Gastroesophageal sphincter (tissue), 4 donors: ENCODE data around the gene TSSK2. TPM values are rescaled to one million over a fixed set of nuclear protein-coding genes. Genes with fewer than 3 reads are reported as not detected.
A peak's percentile ranks its signal among the peaks of the same experiment; 100 is the strongest.

Experiments
- ATAC-seq: fragments of 150-250 bp; one replicate; pipeline ENCODE4 v1.9.1; 2016; ENCODE audit warnings: mild to moderate bottlenecking, moderate library complexity
- H3K27ac ChIP-seq, 4 donors: fragments of 200-600 bp; sonication (generic) in 3 of 4; 1 replicate in 3 of 4; 2 replicates in 1 of 4; pipeline ENCODE4 v1.5.1; 2016 to 2019
- H3K27me3 ChIP-seq: fragments of 200-600 bp; sonication (generic); one replicate; pipeline ENCODE4 v1.5.1; 2019
- H3K36me3 ChIP-seq, 2 donors: fragments of 200-600 bp; sonication (generic); one replicate each; pipeline ENCODE4 v1.5.1; 2019; ENCODE audit warnings: control low read depth in 1 of 2
- H3K4me1 ChIP-seq, 3 donors: fragments of 200-600 bp; sonication (generic); 1 replicate in 2 of 3; 2 replicates in 1 of 3; pipeline ENCODE4 v1.5.1; 2016 to 2019; ENCODE audit warnings: control low read depth in 2 of 3
- H3K4me3 ChIP-seq, 2 donors: fragments of 200-600 bp; sonication (generic); one replicate each; pipeline ENCODE4 v1.5.1; 2019; ENCODE audit warnings: mild to moderate bottlenecking in 1 of 2, moderate library complexity in 1 of 2
- H3K9me3 ChIP-seq, 3 donors: fragments of 200-600 bp; sonication (generic); one replicate each; pipeline ENCODE4 v1.5.1; 2017 to 2019; ENCODE audit warnings: control low read depth in 2 of 3
- EP300 ChIP-seq: sonication (generic); formaldehyde crosslinking; IDR thresholded peaks from one replicate; pipeline ENCODE4 v1.6.1; 2017; ENCODE audit warnings: antibody characterized with exemption, mild to moderate bottlenecking
- POLR2A ChIP-seq, 2 donors: fragments of 450-650 bp; IDR thresholded peaks; one replicate each; pipeline ENCODE4 v1.6.1; 2017; ENCODE audit warnings: antibody characterized with exemption in 2 of 2, mild to moderate bottlenecking in 2 of 2, moderate library complexity in 1 of 2
- POLR2AphosphoS5 ChIP-seq: sonication (generic); formaldehyde crosslinking; IDR thresholded peaks from one replicate; pipeline ENCODE4 v1.6.1; 2017; ENCODE audit warnings: antibody characterized with exemption
- WGBS, 2 donors: methylation state at CpG; one replicate each; pipeline ENCODE4 v1.1.5; 2018; ENCODE audit warnings: low coverage in 1 of 2; 5-methylcytosine and 5-hydroxymethylcytosine counted together
- total RNA-seq, 4 donors: library from RNA; depleted of rRNA; stranded (reverse); fragments of >200 nt; gene quantifications; one replicate each; pipeline ENCODE4 v1.1.0, GENCODE V29; 2016
- TF ChIP-seq, protein P1 (sequence below), 4 experiments: fragments of 200-600 bp in 2 of 4; fragments of 450-650 bp in 2 of 4; sonication (generic) in 1 of 4; IDR thresholded peaks; one replicate each; pipeline ENCODE4 v1.5.1; 2017 to 2019; ENCODE audit warnings: antibody characterized with exemption in 4 of 4, mild to moderate bottlenecking in 2 of 4, moderate library complexity in 2 of 4

The TSSK2 gene
- total RNA-seq, 4 donors from 2014 or later: 0.13 TPM; not detected in 3

DNA sequence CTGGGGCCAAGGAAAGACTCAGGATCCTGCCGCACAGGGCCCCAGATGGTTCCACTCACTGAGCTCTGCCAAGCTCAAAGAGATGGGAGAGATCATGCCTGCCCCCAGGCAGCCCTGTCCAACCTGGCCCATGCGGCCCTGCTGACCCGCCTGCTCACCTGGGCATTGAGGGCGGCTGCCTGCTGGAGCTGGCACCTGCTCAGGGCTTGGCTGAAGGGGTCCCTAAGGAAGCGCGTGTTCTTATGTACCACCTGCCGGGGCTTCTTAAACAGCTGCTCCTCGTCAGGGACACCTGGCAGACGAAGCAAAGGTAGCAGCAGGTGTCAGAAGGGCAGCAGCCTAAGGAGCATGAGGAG, 7.9 kb downstream of the TSSK2 start:
- Histone ChIP-seq H3K36me3 (peaks cover 0 to 89% of the 10 kb centered on the region in 2 donors), H3K9me3 (no peaks in the 10 kb centered on the region), H3K4me3 (no peak overlapping the region), H3K27me3 (no peaks in the 10 kb centered on the region), H3K27ac (no peak overlapping the region), H3K4me1 (peaks cover 0 to 16% (median 8%) of the 10 kb centered on the region in 3 donors)
- ATAC-seq: no peak
- WGBS, 2 donors: no CpG with 5 or more reads among the region's 9 CpGs
- TF ChIP-seq POLR2AphosphoS5: no peak
- no peak for TF ChIP-seq POLR2A (IDR thresholded peaks at IDR 0.05)

DNA sequence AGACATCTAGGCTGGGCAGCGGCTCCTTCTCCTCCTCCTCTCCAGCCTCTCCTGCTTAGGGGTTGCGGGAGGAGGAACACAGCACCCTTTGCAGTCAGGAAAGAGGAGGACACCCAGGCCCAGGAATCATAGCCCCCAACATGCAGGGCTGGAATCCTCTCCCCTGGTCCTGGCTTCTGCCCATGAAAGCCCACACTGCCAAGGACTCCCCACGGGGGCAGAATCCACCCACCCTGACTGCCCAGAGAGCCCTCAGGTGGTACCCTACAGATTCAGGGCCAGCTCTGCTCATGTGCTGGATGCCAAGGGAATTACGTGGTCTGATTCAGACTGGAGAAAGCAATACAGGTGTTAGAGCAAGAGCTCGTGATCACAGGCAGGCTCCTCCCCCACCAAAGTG, 8.9 kb downstream of the TSSK2 start:
- Histone ChIP-seq H3K9me3 (no peaks in the 10 kb centered on the region), H3K4me3 (no peak overlapping the region), H3K36me3 (peaks cover 0 to 79% of the 10 kb centered on the region in 2 donors), H3K27me3 (no peaks in the 10 kb centered on the region), H3K27ac (no peak overlapping the region), H3K4me1 (peaks cover 0 to 21% (median 8%) of the 10 kb centered on the region in 3 donors)
- WGBS, 2 donors: 88% methylated on average over 3 of the region's 5 CpGs; no CpG with 5 or more reads in 1 of the 2 donors
- ATAC-seq: no peak
- TF ChIP-seq EP300 (no peak), POLR2AphosphoS5 (no peak), POLR2A (IDR thresholded peaks at IDR 0.05) (no peak)
- TF ChIP-seq, protein P1, sequence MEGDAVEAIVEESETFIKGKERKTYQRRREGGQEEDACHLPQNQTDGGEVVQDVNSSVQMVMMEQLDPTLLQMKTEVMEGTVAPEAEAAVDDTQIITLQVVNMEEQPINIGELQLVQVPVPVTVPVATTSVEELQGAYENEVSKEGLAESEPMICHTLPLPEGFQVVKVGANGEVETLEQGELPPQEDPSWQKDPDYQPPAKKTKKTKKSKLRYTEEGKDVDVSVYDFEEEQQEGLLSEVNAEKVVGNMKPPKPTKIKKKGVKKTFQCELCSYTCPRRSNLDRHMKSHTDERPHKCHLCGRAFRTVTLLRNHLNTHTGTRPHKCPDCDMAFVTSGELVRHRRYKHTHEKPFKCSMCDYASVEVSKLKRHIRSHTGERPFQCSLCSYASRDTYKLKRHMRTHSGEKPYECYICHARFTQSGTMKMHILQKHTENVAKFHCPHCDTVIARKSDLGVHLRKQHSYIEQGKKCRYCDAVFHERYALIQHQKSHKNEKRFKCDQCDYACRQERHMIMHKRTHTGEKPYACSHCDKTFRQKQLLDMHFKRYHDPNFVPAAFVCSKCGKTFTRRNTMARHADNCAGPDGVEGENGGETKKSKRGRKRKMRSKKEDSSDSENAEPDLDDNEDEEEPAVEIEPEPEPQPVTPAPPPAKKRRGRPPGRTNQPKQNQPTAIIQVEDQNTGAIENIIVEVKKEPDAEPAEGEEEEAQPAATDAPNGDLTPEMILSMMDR (IDR thresholded peaks at IDR 0.05): no peak

DNA sequence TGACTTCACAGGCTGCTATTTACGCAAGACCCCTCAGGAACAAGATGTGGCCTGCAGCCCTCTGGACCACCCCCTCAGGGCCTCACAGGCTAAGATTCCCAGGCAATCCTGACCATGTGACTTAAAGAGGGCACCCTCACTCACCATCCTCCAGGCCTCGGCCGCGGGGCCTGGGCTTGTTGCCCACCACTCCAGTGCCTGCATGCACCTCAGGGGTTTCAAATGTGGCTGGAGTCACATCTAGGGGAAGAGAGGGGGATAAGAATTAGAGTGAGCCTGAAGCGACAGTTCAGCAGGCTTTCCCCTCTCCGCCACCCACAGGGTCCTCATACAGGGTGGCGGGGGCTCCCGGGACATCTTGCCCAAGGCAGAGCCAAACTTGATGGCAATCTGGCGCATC, 11.3 kb downstream of the TSSK2 start:
- peaks cover 0 to 22% (median 8%) of the 10 kb centered on the region in 3 donors for H3K4me1 ChIP-seq
- no peak for ATAC-seq
- WGBS, 2 donors: 88% methylated on average over 4 of the region's 9 CpGs; no CpG with 5 or more reads in 1 of the 2 donors
- no peak overlapping the region for H3K4me3 ChIP-seq
- no peak overlapping the region for H3K27ac ChIP-seq
- H3K9me3 ChIP-seq: no peaks in the 10 kb centered on the region
- no peak for TF ChIP-seq POLR2AphosphoS5
- TF ChIP-seq POLR2A (IDR thresholded peaks at IDR 0.05): no peak
- TF ChIP-seq, protein P1 (IDR thresholded peaks at IDR 0.05): no peak
- TF ChIP-seq EP300: no peak
- peaks cover 0 to 55% of the 10 kb centered on the region in 2 donors for H3K36me3 ChIP-seq
- peaks cover under 1% of the 10 kb centered on the region for H3K27me3 ChIP-seq

DNA sequence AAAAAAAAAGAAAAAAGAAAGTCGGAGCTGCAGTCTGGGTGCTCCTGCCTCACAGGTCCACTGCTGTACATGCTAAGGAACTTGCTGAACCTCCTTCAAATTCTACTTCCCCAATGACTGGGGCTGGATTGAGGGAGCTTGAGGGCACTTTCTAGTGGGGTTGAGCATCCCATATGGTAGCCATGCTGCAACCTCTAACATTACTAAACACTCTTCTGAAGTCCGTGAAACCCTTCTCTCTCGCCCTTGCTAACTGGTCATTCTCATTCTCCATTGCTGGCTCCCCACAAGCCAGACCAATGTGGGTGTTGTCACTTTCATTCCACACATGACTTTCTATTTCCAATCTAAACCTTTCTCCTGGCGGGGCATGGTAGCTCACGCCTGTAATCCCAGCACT, 12.1 kb downstream of the TSSK2 start:
- Histone ChIP-seq H3K27me3 (peaks cover 9% of the 10 kb centered on the region), H3K36me3 (peaks cover 0 to 47% of the 10 kb centered on the region in 2 donors), H3K4me1 (peaks cover 0 to 22% (median 8%) of the 10 kb centered on the region in 3 donors), H3K9me3 (no peaks in the 10 kb centered on the region), H3K4me3 (no peak overlapping the region), H3K27ac (no peak overlapping the region)
- ATAC-seq: no peak
- TF ChIP-seq POLR2AphosphoS5 (no peak), POLR2A (IDR thresholded peaks at IDR 0.05) (no peak), EP300 (no peak)
- TF ChIP-seq, protein P1 (IDR thresholded peaks at IDR 0.05): no peak
- 87% methylated on average over 3 of the region's 5 CpGs; no CpG with 5 or more reads in 1 of the 2 donors for WGBS, 2 donors

DNA sequence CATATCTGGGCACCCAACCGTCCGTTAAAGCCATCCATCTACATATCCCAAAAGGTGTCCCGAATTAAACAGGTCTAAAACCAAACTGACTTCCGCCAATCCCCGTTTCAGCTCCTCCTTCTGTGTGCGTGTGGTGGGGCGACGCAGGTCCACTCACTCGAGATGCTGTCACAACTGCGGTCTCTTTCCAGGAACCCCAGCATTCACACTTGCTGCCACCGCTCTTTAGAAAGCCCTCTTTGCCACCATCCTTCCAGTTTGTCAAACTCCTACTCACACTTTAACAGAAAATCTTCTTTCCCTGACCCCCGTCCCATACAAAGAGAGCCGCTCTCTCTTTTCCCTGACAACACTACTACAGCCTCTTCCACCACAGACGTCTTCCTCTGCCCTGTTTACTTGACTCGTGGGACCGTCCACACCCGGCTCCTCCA, 12.9 kb downstream of the TSSK2 start:
- peaks cover 0 to 39% of the 10 kb centered on the region in 2 donors for H3K36me3 ChIP-seq
- H3K4me1 ChIP-seq: peaks cover 0 to 24% (median 8%) of the 10 kb centered on the region in 3 donors
- ATAC-seq: no peak
- WGBS, 2 donors: 2% methylated on average over 8 to 15 of the region's 17 CpGs
- H3K4me3 ChIP-seq: peak overlapping the region; percentile 49 to 80
- H3K9me3 ChIP-seq: no peaks in the 10 kb centered on the region
- H3K27ac ChIP-seq: peak overlapping the region; percentile 23 to 89 (median 86)
- TF ChIP-seq POLR2A (IDR thresholded peaks at IDR 0.05) (no peak), EP300 (no peak), POLR2AphosphoS5 (no peak)
- TF ChIP-seq, protein P1 (IDR thresholded peaks at IDR 0.05): no peak
- peaks cover 17% of the 10 kb centered on the region for H3K27me3 ChIP-seq
